GM19397 (cell line): ENCODE measurements around the gene DDX24.
"Not testable (repeated sequence)": the region's sequence is repeated elsewhere in the genome, so short reads cannot be mapped to it uniquely, and the experiment has no call there.

Experiments
- ATAC-seq: cut with Tn5 transposase; IDR thresholded peaks from one replicate; pipeline ENCODE4 v1.9.1; 2021; ENCODE audit warnings: mild to moderate bottlenecking, moderate library complexity; ENCODE audit not compliant: unreplicated experiment

Gene DDX24

GRCh38 chr14:94087891-94088290, 6.9 kb upstream of the DDX24 start:
- no peak for ATAC-seq

- peak; percentile 17 for ATAC-seq
Measured at GRCh38 chr14:94081386-94081820, 401 bp upstream of the DDX24 start.

GRCh38 chr14:94079891-94080620, 946 bp downstream of the DDX24 start:
- no peak for ATAC-seq

- ATAC-seq = no peak
Measured at GRCh38 chr14:94077823-94078222, 3.2 kb downstream of the DDX24 start.

- ATAC-seq = no peak
Measured at GRCh38 chr14:94077111-94077821, 3.7 kb downstream of the DDX24 start.

- no peak for ATAC-seq
Measured at GRCh38 chr14:94075008-94075407, 6.0 kb downstream of the DDX24 start.

- no peak for ATAC-seq
Measured at GRCh38 chr14:94074534-94074933, 6.5 kb downstream of the DDX24 start.

- ATAC-seq = not testable (repeated sequence)
Measured at GRCh38 chr14:94072076-94072475, 8.9 kb downstream of the DDX24 start.

- ATAC-seq = no peak
Measured at GRCh38 chr14:94066089-94066676, 14.8 kb downstream of the DDX24 start.

- no peak for ATAC-seq
Measured at GRCh38 chr14:94062344-94062940, 18.6 kb downstream of the DDX24 start.

GRCh38 chr14:94059998-94060397, 21.0 kb downstream of the DDX24 start:
- no peak for ATAC-seq

- no peak for ATAC-seq
Measured at GRCh38 chr14:94058674-94059138, 22.3 kb downstream of the DDX24 start.

GRCh38 chr14:94058128-94058673, 22.8 kb downstream of the DDX24 start:
- ATAC-seq = no peak

GRCh38 chr14:94056579-94057308, 24.3 kb downstream of the DDX24 start:
- peak; percentile 56 for ATAC-seq

- no peak for ATAC-seq
Measured at GRCh38 chr14:94054936-94055335, 26.1 kb downstream of the DDX24 start.

GRCh38 chr14:94054401-94054800, 26.6 kb downstream of the DDX24 start:
- no peak for ATAC-seq

GRCh38 chr14:94052662-94053061, 28.3 kb downstream of the DDX24 start:
- no peak for ATAC-seq

- ATAC-seq = no peak
Measured at GRCh38 chr14:94052199-94052598, 28.8 kb downstream of the DDX24 start.

GRCh38 chr14:94051779-94052178, 29.2 kb downstream of the DDX24 start:
- ATAC-seq = no peak

- ATAC-seq = no peak
Measured at GRCh38 chr14:94051115-94051514, 29.9 kb downstream of the DDX24 start.
